ENCODE results near the gene NOVA2.
A peak's percentile ranks its signal among the peaks of the same experiment; 100 is the strongest.

NOVA2 gene

GRCh38 chr19:46000491-46001246, 27.0 kb upstream of the NOVA2 start:
- no peak for FAIRE-seq

GRCh38 chr19:45999653-46000121, 26.0 kb upstream of the NOVA2 start:
- no peak for FAIRE-seq

DNA sequence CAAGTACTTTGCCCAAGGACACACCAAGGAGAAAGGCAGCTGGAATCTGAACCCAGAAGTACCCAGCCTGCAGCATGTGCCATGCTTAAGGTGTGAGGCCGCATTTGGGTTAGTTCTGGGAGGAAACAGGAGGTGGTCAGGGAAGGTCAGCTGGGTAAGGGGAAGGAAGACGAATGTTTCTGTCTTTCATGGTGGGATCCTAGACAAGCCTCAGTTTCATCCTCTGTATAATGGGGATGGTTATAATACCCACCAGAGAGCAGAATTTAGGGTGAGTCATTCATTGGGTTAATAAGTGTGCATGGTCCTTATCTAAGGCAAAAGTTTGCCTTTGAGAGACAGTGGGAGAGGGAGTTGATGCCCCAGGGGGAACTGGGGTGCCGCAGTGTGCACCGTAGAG, 25.2 kb upstream of the NOVA2 start:
- no peak for FAIRE-seq

DNA sequence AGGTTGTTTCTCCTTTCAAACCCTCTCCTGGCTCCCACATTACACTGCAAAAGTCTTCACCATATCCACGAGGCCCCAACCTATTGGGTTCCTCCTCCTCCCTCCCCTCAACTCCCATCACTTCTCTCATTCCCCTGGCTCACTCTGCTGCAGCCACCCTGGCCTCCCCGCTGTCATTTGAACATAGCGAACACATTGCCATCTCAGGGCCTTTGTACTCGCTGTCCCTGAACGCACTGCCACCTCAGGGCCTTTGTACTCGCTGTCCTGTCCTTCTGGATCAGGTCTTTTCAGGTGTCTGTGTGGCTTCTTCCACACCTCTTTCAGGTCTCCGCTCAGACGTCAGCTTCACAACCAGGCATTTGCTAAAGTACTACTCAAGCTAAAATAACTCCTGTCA, 23.3 kb upstream of the NOVA2 start:
- no peak for FAIRE-seq

GRCh38 chr19:45995715-45996385, 22.2 kb upstream of the NOVA2 start:
- FAIRE-seq: no peak

DNA sequence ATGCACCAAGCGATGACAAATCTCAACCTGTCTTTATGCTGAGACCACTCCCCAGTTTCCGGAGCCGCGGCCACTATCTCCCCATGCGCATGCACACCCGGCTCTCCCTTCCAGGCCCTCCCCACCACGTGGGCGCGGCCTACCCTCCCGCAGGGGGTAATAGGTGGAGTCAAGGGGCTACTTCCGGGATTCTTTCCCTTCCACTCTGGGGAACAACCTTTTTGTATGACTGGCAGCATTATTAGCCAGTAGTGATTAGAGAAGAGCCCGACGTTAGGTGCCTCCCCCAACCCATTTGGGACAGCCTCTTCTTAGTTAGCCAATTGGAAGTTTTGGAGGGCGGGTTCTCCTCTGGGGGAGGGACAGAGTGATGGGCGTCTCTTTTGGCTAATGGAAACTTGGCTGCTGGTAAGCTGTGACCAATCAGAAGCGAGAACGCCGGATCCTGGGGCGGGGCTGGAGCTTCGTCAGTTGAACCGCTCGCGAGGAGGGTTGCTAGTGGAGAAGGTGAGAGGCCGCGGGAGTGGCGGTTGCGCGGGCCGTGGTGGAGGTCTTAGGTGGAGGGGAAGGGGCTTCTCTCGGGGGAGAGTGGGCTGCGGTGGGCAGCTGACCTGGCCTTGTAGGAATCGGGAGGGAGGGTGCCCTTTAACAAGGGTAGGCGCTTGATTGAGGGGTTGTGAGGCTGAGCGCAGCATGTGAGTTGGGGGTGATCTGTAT, 21.5 kb upstream of the NOVA2 start, which contains the start of gene CCDC61:
Gene CCDC61, plus strand, starts transcription at position 470 of the 717 bp plus-strand sequence. CDS start 7,552 bp downstream, outside the sequence.
- FAIRE-seq: peak; percentile 100

- no peak for FAIRE-seq
Measured at GRCh38 chr19:45994456-45994997, 20.9 kb upstream of the NOVA2 start.

DNA sequence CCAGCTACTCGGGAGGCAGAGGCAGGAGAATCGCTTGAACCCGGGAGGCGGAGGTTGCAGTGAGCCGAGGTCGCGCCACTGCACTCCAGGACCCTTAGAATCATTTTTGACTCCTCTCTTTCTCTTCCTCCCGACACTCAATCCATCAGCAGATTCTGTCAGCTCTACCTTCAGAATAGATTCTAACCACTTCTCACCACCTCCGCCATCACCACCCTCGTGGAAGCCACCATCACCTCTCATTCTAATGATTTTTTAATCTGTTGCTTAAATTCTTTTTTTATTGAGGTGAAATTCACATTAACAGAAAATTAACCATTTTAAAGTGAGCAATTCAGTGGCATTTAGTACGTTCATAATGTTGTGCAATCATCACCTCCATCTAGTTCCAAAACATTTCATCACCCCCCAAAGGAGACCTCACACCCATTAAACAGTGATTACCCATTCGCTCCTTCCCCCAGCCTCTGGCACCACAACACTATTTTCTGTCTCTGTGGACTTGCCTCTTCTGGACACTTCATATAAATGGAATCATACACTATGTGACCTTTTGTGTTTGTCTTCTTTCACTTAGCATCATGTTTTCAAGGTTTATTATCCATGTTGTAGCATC, 16.6 kb upstream of the NOVA2 start:
- FAIRE-seq: no peak

- FAIRE-seq: no peak
Measured at GRCh38 chr19:45985321-45985720, 11.7 kb upstream of the NOVA2 start.

DNA sequence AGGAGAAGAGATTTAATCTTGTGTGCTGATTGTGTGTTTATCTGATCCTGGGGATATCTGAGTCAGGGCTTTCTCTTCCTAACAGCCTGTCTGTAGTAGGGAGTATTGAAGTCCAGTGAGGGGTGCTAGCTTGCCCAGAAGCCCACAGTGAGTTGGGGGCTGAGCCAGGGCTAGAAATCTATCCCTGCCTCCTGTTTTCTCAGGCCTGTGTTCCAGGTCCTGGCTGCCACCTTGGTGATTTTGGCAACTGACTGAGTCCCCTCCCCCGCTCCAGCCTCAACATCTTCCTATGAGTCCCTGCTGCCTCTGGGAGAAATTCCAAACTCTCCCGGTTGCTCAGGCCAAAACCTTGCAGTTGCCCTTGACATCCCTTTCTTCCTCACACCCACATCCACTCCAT, 7.7 kb upstream of the NOVA2 start:
- FAIRE-seq: no peak

GRCh38 chr19:45978156-45978555, 4.5 kb upstream of the NOVA2 start:
- FAIRE-seq: no peak

DNA sequence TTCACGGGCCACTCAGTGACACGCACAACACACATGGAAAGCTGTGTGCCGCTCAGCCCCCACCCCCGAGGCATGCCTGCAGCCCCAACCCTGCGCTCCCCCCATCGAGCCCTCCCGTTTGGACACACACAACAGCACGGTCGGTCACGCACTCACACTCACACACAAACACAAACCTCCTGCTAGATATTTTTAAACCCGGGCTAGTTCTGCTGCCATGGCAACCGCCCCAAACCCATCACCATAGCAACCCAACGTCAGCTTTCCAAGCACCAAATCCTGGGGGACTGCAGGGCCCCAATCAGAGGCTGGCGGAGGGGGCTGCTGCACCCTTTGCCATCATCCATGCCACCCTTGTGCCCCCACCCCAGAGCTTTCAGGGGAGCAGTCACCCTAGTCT, 2.5 kb upstream of the NOVA2 start:
- FAIRE-seq: no peak

- no peak for FAIRE-seq
Measured at GRCh38 chr19:45975306-45976070, 1.8 kb upstream of the NOVA2 start.

- FAIRE-seq: no peak
Measured at GRCh38 chr19:45972947-45973540, 621 bp downstream of the NOVA2 start.

DNA sequence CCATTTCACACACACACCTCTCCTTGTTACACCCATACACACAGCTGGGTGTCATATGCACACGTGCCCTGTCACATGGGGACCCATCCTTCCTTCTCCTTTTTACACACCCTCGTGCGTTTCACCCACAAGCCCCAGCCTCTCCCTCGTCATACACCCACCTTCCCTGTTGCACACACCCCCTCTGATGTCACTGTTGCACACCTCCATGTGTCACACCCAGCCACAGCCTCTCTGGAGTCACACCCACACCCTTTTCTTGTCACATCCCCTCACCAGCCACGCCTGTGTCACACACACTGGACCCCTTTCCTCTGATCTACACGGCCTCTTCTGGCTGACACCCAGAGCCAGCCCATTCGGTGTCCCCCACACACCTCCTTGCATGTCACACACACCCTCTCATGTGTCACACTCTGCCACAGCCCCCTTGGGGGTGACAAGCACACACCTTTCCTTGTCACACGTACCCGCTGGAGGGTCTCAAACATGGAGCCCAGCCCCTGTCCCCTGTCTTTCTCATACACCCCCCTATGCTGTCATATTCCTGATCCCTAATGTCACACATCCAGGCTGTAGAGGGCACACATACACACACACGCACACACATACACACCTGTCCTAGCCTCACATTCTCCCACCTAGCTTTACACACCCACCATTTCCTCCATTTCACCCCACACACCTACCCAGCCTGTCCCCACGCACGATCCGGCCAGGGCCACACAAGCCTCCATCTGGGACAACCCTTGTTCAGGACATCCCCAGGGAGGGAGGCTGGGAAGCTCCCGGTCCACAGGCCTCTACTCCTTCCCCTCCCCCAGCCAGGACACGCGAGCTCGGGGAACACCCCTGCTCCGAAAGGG, 1.4 kb downstream of the NOVA2 start:
- FAIRE-seq: no peak

- FAIRE-seq: no peak
Measured at GRCh38 chr19:45971260-45971902, 2.3 kb downstream of the NOVA2 start.

- FAIRE-seq: no peak
Measured at GRCh38 chr19:45969676-45970075, 4.0 kb downstream of the NOVA2 start.

- FAIRE-seq: no peak
Measured at GRCh38 chr19:45968626-45969025, 5.0 kb downstream of the NOVA2 start.

DNA sequence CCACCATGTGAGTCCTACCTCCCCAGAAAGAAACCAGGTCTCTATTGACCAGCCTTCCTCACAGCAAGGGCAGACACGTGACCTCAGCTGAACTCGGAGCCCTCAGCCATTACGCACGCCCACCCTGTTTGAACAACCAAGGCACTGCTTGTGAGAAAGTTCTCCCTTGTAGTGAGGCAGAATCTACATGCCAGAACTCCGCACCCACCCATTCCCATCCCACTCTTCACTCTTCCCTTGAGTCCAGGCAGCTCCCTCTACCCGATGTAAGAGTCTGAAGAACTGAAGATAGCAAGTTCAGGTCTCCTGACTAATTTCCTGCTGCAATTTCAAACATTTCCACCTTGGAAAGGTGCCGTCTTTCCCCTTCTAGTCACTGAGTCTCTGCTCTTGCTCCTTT, 6.4 kb downstream of the NOVA2 start:
- FAIRE-seq: no peak

DNA sequence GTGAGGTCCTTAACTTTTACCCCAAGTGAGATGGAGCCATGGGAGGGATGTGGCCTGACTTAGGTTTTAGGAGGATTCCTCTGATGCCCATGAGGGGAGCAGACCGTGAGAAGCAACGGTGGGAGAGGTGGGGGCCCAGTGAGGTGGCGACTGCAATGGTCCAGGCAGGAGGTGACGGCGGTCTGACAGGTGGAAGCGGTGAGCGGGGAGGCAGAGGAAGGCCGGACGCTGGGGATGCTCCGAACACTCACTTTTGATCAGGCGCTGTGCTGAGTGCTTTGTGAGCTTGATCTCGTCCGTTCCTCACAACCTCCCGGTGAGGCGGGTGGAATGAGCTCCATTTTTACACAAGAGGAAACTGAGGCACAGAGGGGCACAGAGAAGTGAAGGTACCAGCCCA, 11.6 kb downstream of the NOVA2 start:
- no peak for FAIRE-seq
